Activated CD8-positive, alpha-beta memory T cell treated with anti-CD3 and anti-CD28 coated beads for 36 hours (primary cell): ENCODE measurements around the gene RAB36. TPM values are rescaled to one million over a fixed set of nuclear protein-coding genes. Genes with fewer than 3 reads are reported as not detected.
"Not testable (repeated sequence)": the region's sequence is repeated elsewhere in the genome, so short reads cannot be mapped to it uniquely, and the experiment has no call there.

Experiments
- CTCF ChIA-PET: fragments of 350-600 bp; sonication (Branson Sonifier 250); formaldehyde crosslinking; loops from one replicate; lab custom pipeline; 2021; ENCODE audit warnings: antibody characterized with exemption; lab: Charles Lee
- POLR2A ChIA-PET: fragments of 350-600 bp; sonication (Branson Sonifier 250); formaldehyde crosslinking; loops from one replicate; lab custom pipeline; 2021; ENCODE audit warnings: antibody characterized with exemption; lab: Charles Lee
- total RNA-seq, 2 experiments: library from RNA; stranded (reverse); gene quantifications; one replicate each; pipeline ENCODE4 v1.2.3, GENCODE V29; 2021

The RAB36 gene
- total RNA-seq, 2 experiments from 2014 or later, result 1.0 to 1.3 TPM

GRCh38 chr22:23128269-23129108 is 16.8 kb upstream of the RAB36 start:
- POLR2A ChIA-PET, result no interaction called here
- CTCF ChIA-PET, result interaction anchor here (0.5 to 4.3 kb wide), 7 partner anchors 9 to 177 kb away, joined by 3 to 65 read pairs (median 5); partner anchors contain the start of gene GNAZ

- POLR2A ChIA-PET, result no interaction called here
- CTCF ChIA-PET, result interaction anchor here (4.3 kb wide), 1 partner anchor 171 kb away, joined by 65 read pairs; no protein-coding TSS in a partner anchor
These were observed 16.1 kb upstream of the RAB36 start for GRCh38 chr22:23129149-23129548.

GRCh38 chr22:23130697-23131096 is 14.6 kb upstream of the RAB36 start:
- POLR2A ChIA-PET, result no interaction called here

GRCh38 chr22:23131931-23132330 is 13.3 kb upstream of the RAB36 start:
- ChIA-PET CTCF (interaction anchor here (1.1 to 2.5 kb wide), 4 partner anchors 12 to 176 kb away, joined by 4 to 10 read pairs (median 6); no protein-coding TSS in a partner anchor), POLR2A (no interaction called here)

More at GRCh38 chr22:23130697-23131096, 14.6 kb upstream of the RAB36 start:
- CTCF ChIA-PET, result interaction anchor here (1.1 to 1.5 kb wide), 3 partner anchors 14 to 173 kb away, joined by 4 read pairs; no protein-coding TSS in a partner anchor

- ChIA-PET POLR2A (no interaction called here), CTCF (interaction anchor here (1.5 to 2.5 kb wide), 3 partner anchors 173 to 177 kb away, joined by 4 to 10 read pairs (median 8); no protein-coding TSS in a partner anchor)
These were observed 12.7 kb upstream of the RAB36 start for GRCh38 chr22:23132376-23133091.

GRCh38 chr22:23133922-23134321 is 11.4 kb upstream of the RAB36 start:
- ChIA-PET POLR2A (no interaction called here), CTCF (interaction anchor here (0.5 to 2.5 kb wide), 2 partner anchors 175 to 179 kb away, joined by 3 to 10 read pairs; no protein-coding TSS in a partner anchor)

- CTCF ChIA-PET, POLR2A ChIA-PET: not testable (repeated sequence)
These were observed 8.3 kb upstream of the RAB36 start for GRCh38 chr22:23136991-23137390.

GRCh38 chr22:23137468-23137867 is 7.8 kb upstream of the RAB36 start:
- POLR2A ChIA-PET, result no interaction called here
- CTCF ChIA-PET, result no interaction called here

- ChIA-PET CTCF (interaction anchor here (0.8 kb wide), 1 partner anchor 179 kb away, joined by 3 read pairs; no protein-coding TSS in a partner anchor), POLR2A (no interaction called here)
These were observed 7.2 kb upstream of the RAB36 start for GRCh38 chr22:23137905-23138561.

- ChIA-PET CTCF (interaction anchor here (0.8 kb wide), 1 partner anchor 180 kb away, joined by 3 read pairs; no protein-coding TSS in a partner anchor), POLR2A (no interaction called here)
These were observed 6.5 kb upstream of the RAB36 start for GRCh38 chr22:23138584-23139435.

- POLR2A ChIA-PET, result interaction anchor here (0.6 kb wide), 1 partner anchor 31 kb away, joined by 3 read pairs; no protein-coding TSS in a partner anchor
- CTCF ChIA-PET, result interaction anchor here (0.9 to 1.6 kb wide), 3 partner anchors 12 to 183 kb away, joined by 3 to 6 read pairs (median 4); no protein-coding TSS in a partner anchor
These were observed 4.9 kb upstream of the RAB36 start for GRCh38 chr22:23140385-23140784.

- POLR2A ChIA-PET, result no interaction called here
- CTCF ChIA-PET, result interaction anchor here (0.9 to 1.0 kb wide), 2 partner anchors 30 to 139 kb away, joined by 4 to 5 read pairs; no protein-coding TSS in a partner anchor
These were observed 2.7 kb upstream of the RAB36 start for GRCh38 chr22:23142546-23143105.

GRCh38 chr22:23143119-23143518 is 2.2 kb upstream of the RAB36 start:
- POLR2A ChIA-PET, result no interaction called here
- CTCF ChIA-PET, result interaction anchor here (1.4 kb wide), 1 partner anchor 243 kb away, joined by 3 read pairs; no protein-coding TSS in a partner anchor

GRCh38 chr22:23144432-23144831 is 845 bp upstream of the RAB36 start:
- POLR2A ChIA-PET, result no interaction called here

GRCh38 chr22:23145878-23146470 is 697 bp downstream of the RAB36 start:
- POLR2A ChIA-PET, result no interaction called here
- CTCF ChIA-PET, result interaction anchor here (1.5 kb wide), 1 partner anchor 136 kb away, joined by 5 read pairs; no protein-coding TSS in a partner anchor

More at GRCh38 chr22:23144432-23144831, 845 bp upstream of the RAB36 start:
- CTCF ChIA-PET, result interaction anchor here (0.8 to 1.6 kb wide), 5 partner anchors 13 to 241 kb away, joined by 3 to 6 read pairs (median 4); no protein-coding TSS in a partner anchor

- POLR2A ChIA-PET, result no interaction called here
- CTCF ChIA-PET, result interaction anchor here (1.5 kb wide), 1 partner anchor 135 kb away, joined by 5 read pairs; no protein-coding TSS in a partner anchor
These were observed 1.4 kb downstream of the RAB36 start for GRCh38 chr22:23146478-23147205.
